GM15510 (cell line): ENCODE data around the gene CHST13.

Experiments used
- POLR2A ChIP-seq: IDR thresholded peaks from 3 replicates; pipeline ENCODE4 v1.6.1; 2011; ENCODE audit warnings: borderline replicate concordance; ENCODE audit not compliant: insufficient read length; ENCODE audit errors: extremely low read depth

The CHST13 gene

DNA sequence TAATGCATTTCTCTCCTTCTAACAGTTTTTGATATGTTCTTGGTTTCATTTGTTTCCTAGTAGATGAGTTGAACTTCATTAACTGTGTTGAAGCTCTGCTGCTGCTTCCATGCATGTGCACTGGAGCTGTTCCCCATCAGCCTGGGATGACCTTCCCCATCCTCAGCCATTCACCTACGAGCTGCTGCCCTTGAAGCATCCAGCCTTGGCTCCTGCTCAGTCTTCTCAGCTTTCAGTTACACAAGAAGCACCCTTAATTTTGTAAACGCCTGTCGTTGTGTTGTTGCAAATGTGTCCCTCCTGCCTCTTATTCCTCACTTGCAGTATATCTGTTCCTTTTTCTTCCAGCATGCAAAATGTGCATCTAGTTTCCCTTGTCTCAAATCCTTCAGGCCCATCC lies 39.8 kb upstream of the CHST13 start:
- no peak for TF ChIP-seq POLR2A

DNA sequence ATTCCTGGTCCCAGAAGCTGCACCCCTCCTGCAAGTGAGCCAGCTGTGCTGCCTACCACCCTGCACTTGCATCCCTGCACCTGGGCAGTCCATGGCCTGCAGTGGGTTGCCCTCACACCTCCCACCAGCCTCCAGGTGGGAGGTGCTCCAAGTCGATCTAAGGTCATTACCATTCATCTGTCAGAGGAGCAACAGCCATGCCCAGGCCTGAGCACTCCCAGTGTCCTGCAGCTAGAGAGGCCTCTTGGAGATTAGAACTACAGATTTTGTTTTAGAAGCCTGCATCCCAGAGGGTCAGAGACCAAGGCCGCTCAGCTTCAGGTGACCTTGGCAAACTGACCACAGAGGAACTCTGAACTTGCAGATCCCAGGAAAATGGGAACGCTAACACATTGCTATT lies 39.3 kb upstream of the CHST13 start:
- TF ChIP-seq POLR2A: no peak

DNA sequence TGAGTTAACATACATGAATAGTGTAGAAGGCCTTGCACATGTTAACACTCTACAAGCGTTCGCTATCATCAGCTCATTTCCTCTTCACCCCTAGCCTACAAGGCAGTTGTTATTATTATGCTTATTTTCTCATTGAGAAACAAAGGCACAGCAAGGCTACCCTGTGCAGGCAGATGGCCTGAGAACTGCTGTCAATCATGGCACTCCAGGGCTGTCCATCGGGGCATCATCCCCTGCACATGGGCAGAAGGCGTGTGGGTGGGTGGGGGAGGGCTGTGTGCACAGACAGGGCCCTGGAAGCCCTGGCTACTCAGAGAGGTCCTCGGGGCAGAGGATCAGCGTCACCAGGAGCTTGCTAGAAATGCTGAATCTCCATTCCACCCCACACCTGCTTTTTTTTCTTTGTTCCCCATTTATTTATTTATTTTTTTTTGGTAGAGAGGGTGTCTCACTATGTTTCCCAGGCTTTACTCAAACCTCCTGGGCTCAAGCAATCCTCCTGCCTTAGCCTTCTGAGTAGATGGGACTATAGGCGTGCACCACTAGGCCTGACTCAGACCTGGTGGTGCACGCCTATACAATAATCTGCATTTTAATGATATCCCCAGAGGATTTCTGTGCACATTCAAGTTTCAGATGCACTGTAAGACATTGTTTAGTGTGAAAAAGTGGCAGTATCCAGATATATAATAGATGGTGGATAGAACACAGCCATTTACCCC lies 38.6 kb upstream of the CHST13 start:
- TF ChIP-seq POLR2A: no peak

DNA sequence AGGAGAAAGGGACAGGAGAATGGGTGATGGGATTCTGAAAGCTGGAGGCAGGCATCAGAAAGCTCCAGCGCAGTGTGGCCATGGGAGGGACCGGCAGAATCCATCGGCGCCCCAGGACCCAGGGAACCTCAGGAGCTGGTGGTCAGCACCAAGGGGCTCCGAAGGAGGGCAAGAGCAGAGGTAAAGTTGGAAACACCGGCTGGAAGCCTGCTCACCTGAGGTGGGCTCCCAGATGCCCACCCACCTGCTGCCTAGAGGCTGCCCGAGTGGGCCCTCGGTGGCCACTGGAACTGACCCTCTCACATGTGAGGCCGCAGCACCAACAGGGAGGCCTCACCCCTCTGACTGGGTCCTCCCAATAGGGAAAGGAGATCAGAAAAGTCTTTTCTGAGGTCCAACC lies 38.0 kb upstream of the CHST13 start:
- no peak for TF ChIP-seq POLR2A

DNA sequence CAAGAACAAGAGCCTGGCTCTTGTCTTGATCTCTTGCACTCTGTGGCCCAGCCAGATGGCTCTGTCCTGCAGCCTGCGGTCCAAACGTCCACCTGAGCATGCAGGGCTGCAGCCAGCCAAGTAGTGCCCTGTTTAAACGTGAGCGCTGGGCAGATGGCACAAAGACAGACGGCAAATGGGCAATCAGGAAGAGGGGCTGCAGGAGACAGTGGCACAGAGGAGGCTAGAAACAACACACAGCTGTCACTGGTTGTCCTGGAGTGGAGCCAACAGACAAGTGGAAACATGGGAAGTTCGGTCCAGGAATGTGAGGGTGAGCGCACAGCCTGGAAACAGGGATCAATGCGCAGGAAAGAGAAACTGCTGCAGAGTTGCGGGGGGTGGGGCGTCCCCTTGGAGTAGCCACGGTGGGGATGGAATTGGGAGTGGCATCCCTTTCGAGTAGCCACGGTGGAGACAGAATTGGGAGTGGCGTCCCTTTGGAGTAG lies 37.6 kb upstream of the CHST13 start:
- no peak for TF ChIP-seq POLR2A

DNA sequence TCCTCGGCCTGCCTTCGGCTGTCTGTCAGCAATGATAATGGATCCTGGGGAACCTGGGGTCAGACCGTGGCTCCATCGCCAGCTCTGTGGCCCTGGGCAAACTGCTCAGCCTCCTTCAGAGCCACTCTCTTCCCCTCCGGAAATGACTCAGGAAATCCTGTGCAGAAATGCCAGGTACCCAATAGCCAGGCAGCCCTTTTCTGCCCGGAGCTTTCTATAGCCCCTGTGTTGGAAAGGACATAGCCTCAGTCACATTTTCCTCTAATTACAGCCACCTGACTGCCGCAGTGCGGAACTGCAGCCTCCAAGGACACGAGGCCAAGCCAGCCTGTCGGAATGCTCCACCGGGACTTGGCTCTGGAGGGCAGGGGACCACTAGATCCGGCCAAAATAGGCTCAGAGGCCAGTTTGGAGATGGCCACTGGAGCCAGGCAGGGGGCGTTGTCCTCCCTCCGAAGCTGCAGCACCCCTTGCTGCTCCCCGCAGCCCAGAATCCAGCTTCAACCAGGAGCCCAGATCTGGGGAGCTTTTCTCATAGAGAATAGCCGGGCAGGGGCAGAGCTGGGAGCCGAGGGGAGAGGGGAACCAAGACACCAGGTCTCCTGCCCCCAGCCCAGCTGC lies 36.7 kb upstream of the CHST13 start:
- no peak for TF ChIP-seq POLR2A

DNA sequence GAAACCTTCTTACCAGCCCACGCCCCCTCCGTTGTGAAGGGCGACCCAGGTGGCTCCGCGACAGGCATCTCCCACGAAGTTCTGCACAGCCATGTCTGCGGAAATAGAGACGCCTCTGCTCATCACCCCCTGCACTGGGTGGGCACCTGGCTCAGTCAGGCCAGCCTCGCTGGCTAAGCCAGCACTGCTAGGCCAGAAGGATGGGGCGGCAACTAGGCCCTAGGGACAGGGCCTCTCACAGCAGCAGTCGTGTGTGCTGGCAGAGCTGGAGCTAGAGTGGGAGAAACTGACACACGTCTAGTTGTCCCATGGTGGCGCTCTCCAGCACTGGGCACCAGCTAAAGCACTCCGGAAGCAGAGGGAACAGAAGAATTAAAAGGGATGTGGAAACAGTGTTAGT lies 35.8 kb upstream of the CHST13 start:
- TF ChIP-seq POLR2A: no peak

DNA sequence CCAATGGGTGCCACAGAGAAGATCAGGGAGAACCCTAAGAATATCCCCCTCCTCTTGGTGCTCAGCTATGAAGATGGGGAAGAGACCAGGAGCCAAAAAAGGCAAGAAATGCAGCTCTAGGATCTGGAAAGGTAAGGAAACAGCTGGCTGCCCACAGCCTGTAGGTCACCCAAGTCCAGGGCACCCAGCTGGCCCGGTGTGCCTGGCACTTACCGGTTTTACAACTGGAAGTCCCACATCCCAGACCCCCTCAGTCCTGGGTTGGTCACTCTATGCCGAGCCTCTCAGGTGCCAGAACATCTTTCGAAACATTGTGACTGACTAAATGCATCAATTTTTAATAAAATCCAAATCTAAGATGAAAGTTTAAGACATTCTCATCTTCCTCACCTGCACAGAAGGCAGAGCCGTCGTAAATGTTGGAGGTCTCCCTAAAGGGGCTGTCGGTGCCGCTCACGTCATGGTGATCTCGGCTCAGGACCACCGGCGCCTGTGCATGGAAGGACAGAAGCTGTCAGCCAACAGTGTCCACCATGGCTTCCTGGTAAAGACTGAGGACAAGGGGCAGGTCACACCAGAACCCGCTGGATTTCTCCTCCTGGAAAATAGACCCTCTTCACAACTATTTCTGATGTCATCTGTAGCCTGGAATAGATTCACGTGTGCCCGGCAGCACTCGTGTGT lies 34.9 kb upstream of the CHST13 start:
- TF ChIP-seq POLR2A: no peak

DNA sequence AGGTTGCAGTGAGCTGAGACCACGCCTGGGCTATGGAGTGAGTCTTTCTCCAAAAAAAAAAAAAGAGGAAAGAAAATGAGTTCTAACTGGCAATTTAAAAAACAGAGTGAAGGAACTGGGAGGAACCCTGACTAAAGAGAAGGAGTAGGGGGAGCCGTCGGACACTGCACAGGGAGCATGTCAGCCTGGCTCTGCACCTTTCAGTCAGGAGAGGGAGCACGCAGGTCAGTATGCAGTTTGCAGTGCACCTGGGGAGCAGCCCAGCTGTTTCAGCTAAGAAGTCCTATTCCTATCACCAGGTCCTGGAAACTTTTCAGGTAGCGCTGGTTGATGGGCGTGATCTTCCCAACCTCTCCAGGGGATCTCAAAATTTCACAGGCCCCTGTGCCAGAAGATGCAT lies 33.3 kb upstream of the CHST13 start:
- no peak for TF ChIP-seq POLR2A

DNA sequence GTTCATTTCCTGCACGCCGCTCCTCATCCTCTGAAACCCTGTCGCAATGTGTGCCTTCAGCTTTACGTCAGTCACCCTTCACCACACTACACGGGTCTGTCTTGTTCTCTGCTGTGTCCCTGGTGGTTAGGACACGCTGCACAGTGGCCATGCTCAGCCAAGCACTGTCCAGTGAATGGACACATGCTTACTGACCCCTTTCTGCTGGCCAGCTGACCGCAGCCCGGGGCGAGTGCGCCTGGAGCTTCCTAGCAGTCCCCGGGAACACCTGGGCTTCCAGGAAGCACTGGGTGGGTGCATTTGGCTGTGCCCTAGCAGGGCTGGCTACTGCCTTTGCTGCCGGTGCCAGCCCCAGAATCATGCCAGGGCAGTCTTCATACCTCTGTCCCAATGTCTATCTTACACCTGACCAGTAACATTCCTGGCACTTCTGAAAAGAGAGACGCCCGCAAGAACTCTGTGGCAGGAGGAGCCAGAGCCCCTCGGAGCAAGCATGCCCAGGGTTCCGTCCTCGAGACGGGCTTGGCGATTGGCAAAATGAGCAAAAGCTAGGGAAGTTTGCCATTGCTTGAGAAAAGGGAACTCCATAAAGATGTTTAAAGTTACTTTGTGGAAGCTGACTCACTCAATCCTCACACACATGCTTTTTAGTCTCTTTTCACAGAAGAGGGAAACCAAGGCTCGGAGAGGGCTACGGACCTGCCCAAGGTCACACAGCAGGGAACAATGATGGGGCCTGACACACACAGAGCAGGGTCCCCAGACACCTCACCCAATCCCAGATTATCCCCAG lies 32.5 kb upstream of the CHST13 start:
- TF ChIP-seq POLR2A: no peak

DNA sequence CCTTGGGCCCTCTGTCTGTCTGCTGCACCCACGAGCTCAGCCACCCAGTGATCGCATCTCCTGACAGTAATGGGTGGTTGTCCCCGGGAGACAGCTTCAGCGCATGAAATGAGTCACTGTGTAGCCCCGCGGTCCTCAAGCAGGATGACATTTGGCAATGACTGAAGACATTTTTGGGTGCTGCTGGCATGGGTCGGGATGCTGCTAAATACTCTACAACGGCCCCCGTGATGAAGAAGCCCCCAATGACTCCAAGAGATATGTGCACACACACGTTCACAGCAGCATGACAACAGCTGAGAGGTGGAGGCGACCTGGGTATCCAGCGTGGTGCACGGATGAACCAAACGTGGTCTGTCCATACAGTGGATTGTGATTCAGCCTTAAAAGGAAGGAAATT lies 30.9 kb upstream of the CHST13 start:
- no peak for TF ChIP-seq POLR2A

DNA sequence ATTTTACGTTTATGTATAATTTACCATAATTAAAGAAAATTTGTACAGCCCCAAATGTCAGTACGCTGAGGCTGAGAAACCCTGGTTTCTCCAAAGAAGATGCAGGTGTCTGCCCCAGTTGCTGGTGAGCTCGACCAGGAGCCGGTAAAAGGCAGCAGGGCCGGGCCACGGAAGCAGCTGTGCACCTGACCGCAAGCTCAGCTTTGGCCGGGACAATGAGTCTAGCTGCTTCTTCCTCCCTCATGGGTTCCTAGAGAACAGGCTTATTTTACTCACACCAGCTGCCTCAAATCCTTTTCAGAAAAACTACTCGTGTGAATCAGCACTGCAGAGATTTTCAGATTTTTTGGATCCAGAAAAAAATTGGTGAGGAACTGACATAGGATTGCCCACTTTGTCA lies 30.2 kb upstream of the CHST13 start:
- no peak for TF ChIP-seq POLR2A

DNA sequence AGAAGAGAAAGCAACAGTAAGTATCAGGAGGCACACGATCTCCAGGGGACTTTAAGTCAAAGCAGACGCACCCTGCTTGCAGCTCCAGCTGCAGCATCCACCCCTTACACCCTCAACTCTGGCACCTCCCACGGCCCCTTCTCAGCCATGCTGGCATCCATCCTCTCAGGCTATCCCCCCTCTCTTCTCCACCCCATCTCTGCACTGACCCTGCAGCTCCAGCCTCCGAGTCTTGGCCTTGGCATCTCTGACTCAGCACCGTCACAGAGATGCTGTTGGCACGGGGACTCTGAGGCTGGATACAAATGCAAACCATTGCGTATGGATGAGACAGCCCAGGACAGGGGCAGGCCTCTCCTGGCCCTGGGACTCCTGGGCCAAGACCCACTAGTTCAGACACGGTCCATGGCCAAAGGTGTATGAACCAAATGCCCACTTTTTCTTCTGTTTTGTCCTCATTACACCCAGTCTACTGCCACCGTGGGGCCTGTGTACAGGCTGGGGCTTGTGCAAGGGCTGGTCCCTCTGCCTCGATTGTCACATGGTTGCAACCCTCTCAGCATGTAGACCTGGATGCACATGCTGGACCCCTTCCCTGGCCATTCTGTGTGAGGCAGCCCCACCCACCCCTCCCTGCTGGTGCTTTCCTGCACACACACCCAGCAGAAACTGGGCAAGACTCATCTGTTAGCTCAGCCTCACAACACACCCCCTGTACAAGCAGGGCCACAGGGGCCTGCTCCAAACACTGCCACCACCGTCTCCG lies 29.6 kb upstream of the CHST13 start:
- no peak for TF ChIP-seq POLR2A

DNA sequence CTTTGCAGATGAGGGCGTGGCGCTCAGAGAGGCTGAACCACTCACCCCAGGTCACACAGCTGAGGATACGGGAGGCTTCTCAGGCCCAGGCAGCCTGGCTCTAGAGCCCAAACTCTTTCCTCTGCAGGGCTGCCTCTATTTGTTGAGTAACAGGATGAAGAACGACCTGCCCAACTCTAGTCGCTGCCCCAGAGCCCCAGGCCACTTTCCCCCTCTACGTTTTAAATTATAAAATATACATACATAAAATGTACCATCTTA lies 29.1 kb upstream of the CHST13 start:
- no peak for TF ChIP-seq POLR2A
